H1 (cell line): ENCODE data around the gene MAGI2. TPM values are rescaled to one million over a fixed set of nuclear protein-coding genes. Genes with fewer than 3 reads are reported as not detected.
A peak's percentile ranks its signal among the peaks of the same experiment; 100 is the strongest.

Experiments
- CTCF ChIA-PET: fragments of 300-600 bp; sonication (Branson Sonifier 250); formaldehyde crosslinking; loops from one replicate; lab custom pipeline; 2021; ENCODE audit not compliant: partially characterized antibody; lab: Charles Lee
- POLR2A ChIA-PET: fragments of 300-600 bp; sonication (Branson Sonifier 250); formaldehyde crosslinking; loops from one replicate; lab custom pipeline; 2021; ENCODE audit warnings: inconsistent platforms; ENCODE audit not compliant: partially characterized antibody; lab: Charles Lee
- DNase-seq, 2 experiments: peaks; one replicate each; pipeline versions ENCODE4 v3.0.0 to v3.0.0-alpha.2; 2010 to 2022; ENCODE audit warnings: low spot score in 2 of 2, low read depth in 1 of 2, mixed read lengths in 1 of 2
- FAIRE-seq: peaks from 2 replicates; lab custom pipeline; 2011; peaks lifted over from hg19 to GRCh38; lab: Jason Lieb, UNC
- H2AFZ ChIP-seq: 2 replicates; pipeline ENCODE4 v1.8.1; 2012; ENCODE audit warnings: low read length, inconsistent platforms
- H2AK5ac ChIP-seq: 2 replicates; pipeline ENCODE4 v1.6.1; 2013; ENCODE audit warnings: low read depth, low read length
- H2BK120ac ChIP-seq: replicated peaks from 2 replicates; pipeline ENCODE3; 2013; ENCODE audit warnings: low read depth, low read length, inconsistent platforms
- H2BK12ac ChIP-seq: 2 replicates; pipeline ENCODE4 v1.6.1; 2013; ENCODE audit warnings: low read depth, low read length
- H2BK15ac ChIP-seq: 2 replicates; pipeline ENCODE4 v1.6.1; 2013; ENCODE audit warnings: low read length
- H2BK20ac ChIP-seq: 2 replicates; pipeline ENCODE4 v1.6.1; 2013; ENCODE audit warnings: low read length
- H2BK5ac ChIP-seq: 2 replicates; pipeline ENCODE4 v1.6.1; 2013; ENCODE audit warnings: low read depth, low read length
- H3K14ac ChIP-seq: 2 replicates; pipeline ENCODE4 v1.6.1; 2013; ENCODE audit warnings: inconsistent platforms; ENCODE audit not compliant: insufficient read length
- H3K18ac ChIP-seq: 2 replicates; pipeline ENCODE4 v1.6.1; 2013; ENCODE audit warnings: low read length; ENCODE audit errors: extremely low read depth
- H3K23ac ChIP-seq: 2 replicates; pipeline ENCODE4 v1.6.1; 2013; ENCODE audit warnings: inconsistent platforms; ENCODE audit not compliant: insufficient read length
- H3K23me2 ChIP-seq: 2 replicates; pipeline ENCODE4 v1.6.1; 2013; ENCODE audit warnings: low read depth, low read length
- H3K27ac ChIP-seq: 2 replicates; pipeline ENCODE4 v1.6.1; 2011; ENCODE audit warnings: low read depth, low read length, inconsistent platforms
- H3K27me3 ChIP-seq, 4 experiments: replicated peaks in 1 of 4; 1 replicate in 1 of 4; 2 replicates in 3 of 4; pipeline versions ENCODE4 v1.6.1 to v1.8.1; 2011 to 2013; ENCODE audit warnings: low read length in 3 of 4, mild to moderate bottlenecking in 3 of 4, inconsistent platforms in 2 of 4, mixed read lengths in 2 of 4, moderate library complexity in 1 of 4; ENCODE audit not compliant: control insufficient read depth in 3 of 4, insufficient read depth in 3 of 4; ENCODE audit errors: extremely low read depth in 1 of 4
- H3K36me3 ChIP-seq, 4 experiments: 2 replicates each; pipeline versions ENCODE4 v1.6.1 to v1.8.1; 2011 to 2013; ENCODE audit warnings: mild to moderate bottlenecking in 4 of 4, low read length in 3 of 4, moderate library complexity in 2 of 4, control low read depth in 1 of 4, inconsistent platforms in 1 of 4; ENCODE audit not compliant: insufficient read depth in 4 of 4, control insufficient read depth in 2 of 4
- H3K4ac ChIP-seq: replicated peaks from 2 replicates; pipeline ENCODE3; 2013; ENCODE audit warnings: low read length, low read depth, mixed read lengths, inconsistent platforms; ENCODE audit not compliant: insufficient read length
- H3K4me1 ChIP-seq, 4 experiments: replicated peaks in 1 of 4; 1 replicate in 1 of 4; 2 replicates in 3 of 4; pipeline versions ENCODE4 v1.6.1 to v1.8.1; 2011 to 2013; ENCODE audit warnings: low read length in 3 of 4, inconsistent platforms in 2 of 4, mixed read lengths in 1 of 4; ENCODE audit not compliant: insufficient read depth in 4 of 4, control insufficient read depth in 3 of 4
- H3K4me2 ChIP-seq, 2 experiments: 2 replicates each; pipeline versions ENCODE4 v1.6.1 to v1.8.1; 2011 to 2013; ENCODE audit warnings: low read depth in 2 of 2, low read length in 2 of 2, control low read depth in 1 of 2, inconsistent platforms in 1 of 2, mild to moderate bottlenecking in 1 of 2; ENCODE audit not compliant: insufficient read depth in 1 of 2
- H3K4me3 ChIP-seq, 4 experiments: fragments of 200-600, 300-600 bp in 1 of 4; sonication (generic), shearing (Covaris generic), sonication (Bioruptor Twin) in 1 of 4; 2 replicates each; pipeline versions ENCODE4 v1.5.1 to v1.8.1; 2011 to 2016; ENCODE audit warnings: low read length in 4 of 4, low read depth in 3 of 4, control low read depth in 2 of 4, inconsistent platforms in 2 of 4, mild to moderate bottlenecking in 2 of 4, mixed read lengths in 1 of 4, moderate library complexity in 1 of 4; ENCODE audit not compliant: insufficient read depth in 2 of 4; ENCODE audit errors: extremely low read depth in 1 of 4
- H3K56ac ChIP-seq: replicated peaks from 2 replicates; pipeline ENCODE3; 2013; ENCODE audit warnings: low read depth, mild to moderate bottlenecking, mixed read lengths, low read length, inconsistent platforms; ENCODE audit not compliant: insufficient read length
- H3K79me1 ChIP-seq: 2 replicates; pipeline ENCODE4 v1.6.1; 2013; ENCODE audit warnings: low read depth, low read length, control low read depth
- H3K79me2 ChIP-seq, 2 experiments: 2 replicates each; pipeline versions ENCODE4 v1.6.1 to v1.8.1; 2012 to 2013; ENCODE audit warnings: low read length in 2 of 2, mild to moderate bottlenecking in 2 of 2, inconsistent platforms in 1 of 2; ENCODE audit not compliant: insufficient read depth in 2 of 2, control insufficient read depth in 1 of 2
- H3K9ac ChIP-seq, 4 experiments: replicated peaks in 1 of 4; 1 replicate in 1 of 4; 2 replicates in 3 of 4; pipeline versions ENCODE4 v1.6.1 to v1.8.1; 2011 to 2013; ENCODE audit warnings: low read depth in 3 of 4, low read length in 3 of 4, control low read depth in 2 of 4, mild to moderate bottlenecking in 2 of 4, moderate library complexity in 2 of 4, inconsistent platforms in 1 of 4; ENCODE audit errors: extremely low read depth in 1 of 4
- H3K9me3 ChIP-seq, 2 experiments: 2 replicates each; pipeline versions ENCODE4 v1.6.1 to v1.8.1; 2012 to 2013; ENCODE audit warnings: mild to moderate bottlenecking in 2 of 2, moderate library complexity in 2 of 2, control low read depth in 1 of 2, inconsistent platforms in 1 of 2, low read depth in 1 of 2, low read length in 1 of 2, mixed read lengths in 1 of 2; ENCODE audit not compliant: insufficient read depth in 2 of 2
- H4K20me1 ChIP-seq, 2 experiments: replicated peaks in 1 of 2; 2 replicates each; pipeline versions ENCODE3 to v1.8.1; 2011 to 2013; ENCODE audit warnings: inconsistent platforms in 2 of 2, low read length in 2 of 2, mild to moderate bottlenecking in 1 of 2; ENCODE audit not compliant: insufficient read depth in 2 of 2, control insufficient read depth in 1 of 2
- H4K5ac ChIP-seq: 2 replicates; pipeline ENCODE4 v1.6.1; 2013; ENCODE audit warnings: low read length, low read depth, mixed read lengths, inconsistent platforms; ENCODE audit not compliant: insufficient read length
- H4K8ac ChIP-seq: 2 replicates; pipeline ENCODE4 v1.8.0; 2013; ENCODE audit warnings: mild to moderate bottlenecking, moderate library complexity, low read length, inconsistent platforms; ENCODE audit not compliant: insufficient read depth; ENCODE audit errors: extremely low read depth
- H4K91ac ChIP-seq: replicated peaks from 2 replicates; pipeline ENCODE3; 2013; ENCODE audit warnings: low read length, mixed read lengths, inconsistent platforms; ENCODE audit not compliant: insufficient read length
- ASH2L ChIP-seq: fragments of 200-600, 300-600 bp; sonication (generic); IDR thresholded peaks from one replicate; pipeline ENCODE4 v1.7.1; 2017; ENCODE audit warnings: low read length
- CBX5 ChIP-seq: fragments of 300-800, 300-1000 bp; sonication (generic); IDR thresholded peaks from 2 replicates; pipeline ENCODE4 v1.7.1; 2016; ENCODE audit warnings: antibody characterized with exemption, low read length, low read depth
- CBX8 ChIP-seq: fragments of 300-800, 300-1000 bp; sonication (generic); IDR thresholded peaks from 2 replicates; pipeline ENCODE4 v1.7.1; 2016; ENCODE audit warnings: low read depth, low read length, borderline replicate concordance
- CTBP2 ChIP-seq: IDR thresholded peaks from 2 replicates; pipeline ENCODE4 v1.7.0; 2011; ENCODE audit warnings: borderline replicate concordance, mild to moderate bottlenecking, moderate library complexity, mixed read lengths, low read length; ENCODE audit not compliant: insufficient read depth, insufficient read length
- EGR1 ChIP-seq: IDR thresholded peaks from 2 replicates; pipeline ENCODE4 v1.6.1; 2011; ENCODE audit warnings: low read depth, low read length, borderline replicate concordance
- HDAC6 ChIP-seq: IDR thresholded peaks from one replicate; pipeline ENCODE4 v1.7.1; 2012; ENCODE audit warnings: low read depth, mild to moderate bottlenecking, inconsistent platforms, low read length, moderate library complexity
- KDM5A ChIP-seq: fragments of 200-600 bp; IDR thresholded peaks from 2 replicates; pipeline ENCODE4 v1.7.1; 2012; ENCODE audit warnings: mild to moderate bottlenecking, low read length, inconsistent platforms, mixed read lengths
- POU5F1 ChIP-seq: IDR thresholded peaks from 2 replicates; pipeline ENCODE4 v1.6.1; 2011; ENCODE audit warnings: low read depth, mild to moderate bottlenecking, low read length, moderate library complexity
- SIN3A ChIP-seq, 2 experiments: IDR thresholded peaks in 1 of 2; conservative IDR thresholded peaks in 1 of 2; 2 replicates each; pipeline ENCODE4 v1.6.1; 2011 to 2012; ENCODE audit warnings: low read length in 2 of 2, improper control_type of control experiment in 1 of 2, low read depth in 1 of 2, mild to moderate bottlenecking in 1 of 2
- WGBS, 2 experiments: shearing (Covaris generic) in 1 of 2; methylation state at CpG; one replicate each; pipeline versions ENCODE4 v1.1.6 to v1.1.7; 2013 to 2015; ENCODE audit warnings: low lambda C conversion rate in 2 of 2, mixed read lengths in 2 of 2, inconsistent platforms in 1 of 2, low coverage in 1 of 2, missing lambda C conversion rate in 1 of 2; ENCODE audit not compliant: insufficient replicate concordance in 2 of 2, insufficient coverage in 1 of 2, insufficient read length in 1 of 2; ENCODE audit errors: extremely low coverage in 1 of 2, missing lambda C conversion rate in 1 of 2; 5-methylcytosine and 5-hydroxymethylcytosine counted together
- polyA plus RNA-seq, 7 experiments: library from polyadenylated mRNA; depleted of rRNA in 3 of 7; stranded (reverse) in 5 of 7; unstranded in 2 of 7; fragments of >200 nt in 5 of 7; fragments of 200-250 nt in 2 of 7; gene quantifications; 1 replicate in 5 of 7; 2 replicates in 1 of 7; 4 replicates in 1 of 7; pipeline versions ENCODE4 v1.2.1 to v1.2.3, GENCODE V29; 2011 to 2013; ENCODE audit warnings: missing spikeins in 2 of 7, mixed read lengths in 2 of 7
- total RNA-seq: library from RNA; stranded (reverse); fragmentation: NEBNext Ultra II Directional; extraction: Animal tissue kit (Norgen Biotek cat#: 25700); gene quantifications from 2 replicates; pipeline ENCODE4 v1.2.1, GENCODE V29; 2021
- TF ChIP-seq, protein P1 (sequence below): IDR thresholded peaks from 2 replicates; pipeline ENCODE4 v1.6.1; 2012; ENCODE audit warnings: low read length, inconsistent platforms
- TF ChIP-seq, protein P2 (sequence below): IDR thresholded peaks from 2 replicates; pipeline ENCODE4 v1.6.1; 2012; ENCODE audit warnings: inconsistent platforms

The MAGI2 gene
- total and polyA plus RNA-seq, 2 of the 8 experiments (the other 6 are each of a cell fraction or from before 2014, with no cell fraction given): 6.0 to 27.3 TPM

DNA sequence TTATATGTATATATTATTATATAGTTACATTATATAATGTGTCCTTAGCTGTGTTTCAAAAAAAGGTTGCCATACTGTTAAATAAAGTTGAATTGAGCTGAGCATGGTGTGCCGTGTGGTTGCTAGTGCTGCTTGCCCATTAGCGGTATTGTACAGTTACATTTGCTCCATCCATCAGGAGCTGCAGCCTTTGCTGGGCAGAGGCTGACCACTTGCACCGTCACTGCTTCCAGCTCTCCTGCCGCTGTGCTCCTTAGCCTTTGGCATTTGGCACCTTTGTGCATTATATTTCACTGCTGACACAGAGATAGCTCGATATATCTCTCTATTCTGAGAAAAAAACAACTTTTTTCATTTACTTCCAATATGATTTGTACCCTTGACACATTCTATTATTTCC lies 1282.7 kb downstream of the MAGI2 start:
- Histone ChIP-seq H2AK5ac (no peak overlapping the region), H2BK5ac (no peak overlapping the region), H3K23ac (no peak overlapping the region), H2BK12ac (no peak overlapping the region; the same call in 1 of the 2 replicates), H3K79me1 (no peaks in the 10 kb centered on the region), H2AFZ (no peak overlapping the region), H3K79me2 (no peaks in the 10 kb centered on the region), H3K27ac (no peak overlapping the region), H4K20me1 (no peaks in the 10 kb centered on the region), H3K27me3 (no peaks in the 10 kb centered on the region), H3K14ac (no peak overlapping the region), H2BK120ac (no peak overlapping the region), H3K23me2 (no peaks in the 10 kb centered on the region), H2BK20ac (0 out of 2 replicates have a peak overlapping the region, but pooled peaks have one; percentile 38), H3K18ac (no peak overlapping the region), H3K56ac (no peak overlapping the region), H3K9me3 (no peaks in the 10 kb centered on the region), H3K4ac (no peak overlapping the region), H4K8ac (no peak overlapping the region), H4K91ac (peak overlapping the region; percentile 13), H3K4me2 (no peak overlapping the region), H2BK15ac (no peak overlapping the region), H3K36me3 (no peaks in the 10 kb centered on the region; a peak in 1 of 8 replicates), H3K4me3 (no peak overlapping the region), H3K4me1 (peaks cover 5 to 29% (median 15%) of the 10 kb centered on the region in 4 experiments; a peak in 6 of 7 replicates), H4K5ac (no peak overlapping the region), H3K9ac (no peak overlapping the region)
- FAIRE-seq (no peak), DNase-seq (no peak)
- POLR2A ChIA-PET: interaction anchor here (1.3 kb wide), 1 partner anchor 10 kb away, joined by 3 read pairs; no protein-coding TSS in a partner anchor
- TF ChIP-seq KDM5A (no peak), CBX8 (no peak), ASH2L (no peak), CBX5 (no peak), EGR1 (no peak), SIN3A (conservative IDR thresholded peaks at IDR 0.05 in 1 of 2, IDR thresholded peaks at IDR 0.05 in 1 of 2; ENCODE audit: low read depth in 1 of 2, low read length in 2 of 2) (no peak), HDAC6 (no peak), POU5F1 (no peak), CTBP2 (no peak)
- TF ChIP-seq, protein P1, sequence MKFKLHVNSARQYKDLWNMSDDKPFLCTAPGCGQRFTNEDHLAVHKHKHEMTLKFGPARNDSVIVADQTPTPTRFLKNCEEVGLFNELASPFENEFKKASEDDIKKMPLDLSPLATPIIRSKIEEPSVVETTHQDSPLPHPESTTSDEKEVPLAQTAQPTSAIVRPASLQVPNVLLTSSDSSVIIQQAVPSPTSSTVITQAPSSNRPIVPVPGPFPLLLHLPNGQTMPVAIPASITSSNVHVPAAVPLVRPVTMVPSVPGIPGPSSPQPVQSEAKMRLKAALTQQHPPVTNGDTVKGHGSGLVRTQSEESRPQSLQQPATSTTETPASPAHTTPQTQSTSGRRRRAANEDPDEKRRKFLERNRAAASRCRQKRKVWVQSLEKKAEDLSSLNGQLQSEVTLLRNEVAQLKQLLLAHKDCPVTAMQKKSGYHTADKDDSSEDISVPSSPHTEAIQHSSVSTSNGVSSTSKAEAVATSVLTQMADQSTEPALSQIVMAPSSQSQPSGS: no peak
- TF ChIP-seq, protein P2, sequence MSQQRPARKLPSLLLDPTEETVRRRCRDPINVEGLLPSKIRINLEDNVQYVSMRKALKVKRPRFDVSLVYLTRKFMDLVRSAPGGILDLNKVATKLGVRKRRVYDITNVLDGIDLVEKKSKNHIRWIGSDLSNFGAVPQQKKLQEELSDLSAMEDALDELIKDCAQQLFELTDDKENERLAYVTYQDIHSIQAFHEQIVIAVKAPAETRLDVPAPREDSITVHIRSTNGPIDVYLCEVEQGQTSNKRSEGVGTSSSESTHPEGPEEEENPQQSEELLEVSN: no peak
- 97% methylated on average over 5 of the region's 5 CpGs; no CpG with 5 or more reads in 1 of the 2 experiments for WGBS, 2 experiments
- CTCF ChIA-PET: interaction anchor here (0.6 to 1.5 kb wide), 8 partner anchors 10 to 131 kb away, joined by 3 read pairs; no protein-coding TSS in a partner anchor
